Epithelial cell of esophagus (primary cell): ENCODE results near the gene PCDHGA12.

Experiments
- DNase-seq: peaks from one replicate; pipeline ENCODE4 v3.0.0; 2010; ENCODE audit warnings: low read depth
- H3K4me3 ChIP-seq: 2 replicates; pipeline ENCODE4 v1.5.1; 2011; ENCODE audit warnings: mild to moderate bottlenecking, low read length, control low read depth
- CTCF ChIP-seq: IDR thresholded peaks from 2 replicates; pipeline ENCODE4 v1.5.1; 2011; ENCODE audit warnings: low read depth, mild to moderate bottlenecking, low read length, control low read depth, inconsistent platforms; ENCODE audit not compliant: insufficient read depth; ENCODE audit errors: missing control alignments

The PCDHGA12 gene

GRCh38 chr5:141399555-141400258 lies 30.6 kb upstream of the PCDHGA12 start:
- no peak overlapping the region for H3K4me3 ChIP-seq
- DNase-seq = no peak
- TF ChIP-seq CTCF = no peak

GRCh38 chr5:141402553-141403243 lies 27.6 kb upstream of the PCDHGA12 start, which contains the start of gene PCDHGA9:
PCDHGA9 (plus strand) TSS chr5:141402778; CDS start chr5:141402953, 175 bp downstream.
- peak; percentile 58 for TF ChIP-seq CTCF
- peak; percentile 51 for DNase-seq
- H3K4me3 ChIP-seq = peak within 1 kb of the TSS; percentile 34

- DNase-seq = no peak
- TF ChIP-seq CTCF = no peak
- H3K4me3 ChIP-seq = no peak overlapping the region
Observed at GRCh38 chr5:141403387-141403786, 26.9 kb upstream of the PCDHGA12 start.

- peak; percentile 50 for DNase-seq
- peak within 1 kb of the TSS; percentile 27 for H3K4me3 ChIP-seq
- peak; percentile 66 for TF ChIP-seq CTCF
Observed at GRCh38 chr5:141407790-141408505, 22.4 kb upstream of the PCDHGA12 start, which contains the start of gene PCDHGB6. PCDHGB6 (plus strand) TSS chr5:141408021; CDS start chr5:141408203, 182 bp downstream.

GRCh38 chr5:141409598-141410306 lies 20.6 kb upstream of the PCDHGA12 start:
- DNase-seq = no peak
- no peak for TF ChIP-seq CTCF
- H3K4me3 ChIP-seq = no peak overlapping the region

- DNase-seq = no peak
- no peak overlapping the region for H3K4me3 ChIP-seq
- no peak for TF ChIP-seq CTCF
Observed at GRCh38 chr5:141411575-141411974, 18.7 kb upstream of the PCDHGA12 start.
